Astrocyte (in vitro differentiated cells and primary cell): Measurements from ENCODE around the gene LACTB. TPM values are rescaled to one million over a fixed set of nuclear protein-coding genes. Genes with fewer than 3 reads are reported as not detected.

Source experiments
- DNase-seq: peaks from one replicate; pipeline ENCODE4 v3.0.0-alpha.2; 2010; ENCODE audit warnings: low read depth
- FAIRE-seq: peaks from 2 replicates; lab custom pipeline; 2011; peaks lifted over from hg19 to GRCh38; lab: Jason Lieb, UNC
- H2AFZ ChIP-seq: 2 replicates; pipeline ENCODE4 v1.6.0; 2012; ENCODE audit warnings: low read depth, low read length, inconsistent platforms
- H3K27ac ChIP-seq: 2 replicates; pipeline ENCODE4 v1.5.1; 2011; ENCODE audit warnings: low read depth, low read length, inconsistent platforms
- H3K27me3 ChIP-seq: 2 replicates; pipeline ENCODE4 v1.6.0; 2011; ENCODE audit warnings: low read length, inconsistent platforms; ENCODE audit not compliant: insufficient read depth
- H3K36me3 ChIP-seq: 2 replicates; pipeline ENCODE4 v1.5.1; 2011; ENCODE audit warnings: low read length, inconsistent platforms; ENCODE audit not compliant: insufficient read depth
- H3K4me1 ChIP-seq: 2 replicates; pipeline ENCODE4 v1.5.1; 2011; ENCODE audit warnings: low read length, inconsistent platforms; ENCODE audit not compliant: insufficient read depth
- H3K4me2 ChIP-seq: 2 replicates; pipeline ENCODE4 v1.6.0; 2012; ENCODE audit warnings: low read length, inconsistent platforms
- H3K4me3 ChIP-seq: 2 replicates; pipeline ENCODE4 v1.5.1; 2011; ENCODE audit warnings: low read depth, mild to moderate bottlenecking, low read length, inconsistent platforms; ENCODE audit not compliant: insufficient read depth
- H3K79me2 ChIP-seq: 2 replicates; pipeline ENCODE4 v1.6.0; 2012; ENCODE audit warnings: mild to moderate bottlenecking, low read length, inconsistent platforms; ENCODE audit not compliant: insufficient read depth
- H3K9ac ChIP-seq: 2 replicates; pipeline ENCODE4 v1.6.0; 2012; ENCODE audit warnings: mild to moderate bottlenecking, low read length, inconsistent platforms
- H3K9me3 ChIP-seq: 2 replicates; pipeline ENCODE4 v1.5.1; 2012; ENCODE audit warnings: low read depth, mild to moderate bottlenecking, low read length, inconsistent platforms; ENCODE audit not compliant: insufficient read depth
- H4K20me1 ChIP-seq: 2 replicates; pipeline ENCODE4 v1.6.0; 2012; ENCODE audit warnings: low read length, inconsistent platforms; ENCODE audit not compliant: insufficient read depth
- H3K27ac Mint-ChIP-seq: one replicate; pipeline ENCODE4 v1.8.0; 2021; ENCODE audit warnings: mild to moderate bottlenecking, mixed read lengths; ENCODE audit not compliant: unreplicated experiment
- H3K27me3 Mint-ChIP-seq: one replicate; pipeline ENCODE4 v1.8.0; 2021; ENCODE audit warnings: low read depth, mixed read lengths; ENCODE audit not compliant: unreplicated experiment
- H3K36me3 Mint-ChIP-seq: one replicate; pipeline ENCODE4 v1.8.0; 2021; ENCODE audit warnings: low read depth, mixed read lengths; ENCODE audit not compliant: unreplicated experiment
- H3K4me1 Mint-ChIP-seq: one replicate; pipeline ENCODE4 v1.8.0; 2021; ENCODE audit warnings: low read depth, mixed read lengths; ENCODE audit not compliant: unreplicated experiment
- H3K4me3 Mint-ChIP-seq: one replicate; pipeline ENCODE4 v1.8.0; 2021; ENCODE audit warnings: mild to moderate bottlenecking, moderate library complexity, mixed read lengths; ENCODE audit not compliant: unreplicated experiment
- H3K9me3 Mint-ChIP-seq: one replicate; pipeline ENCODE4 v1.8.0; 2021; ENCODE audit warnings: mild to moderate bottlenecking, mixed read lengths; ENCODE audit not compliant: unreplicated experiment
- EZH2 ChIP-seq: IDR thresholded peaks from 2 replicates; pipeline ENCODE4 v1.6.1; 2012; ENCODE audit warnings: mild to moderate bottlenecking, low read length, inconsistent platforms; ENCODE audit not compliant: insufficient read depth
- total RNA-seq: library from RNA; stranded (reverse); gene quantifications from 2 replicates; pipeline ENCODE4 v1.2.1, GENCODE V29; 2021
- TF ChIP-seq, protein P1 (sequence below): IDR thresholded peaks from 2 replicates; pipeline ENCODE4 v1.5.1; 2011; ENCODE audit warnings: low read depth, mild to moderate bottlenecking, inconsistent platforms, low read length, moderate library complexity; ENCODE audit not compliant: insufficient read depth

Gene LACTB
- total RNA-seq, 1 donor from 2014 or later, result 29.8 TPM

DNA sequence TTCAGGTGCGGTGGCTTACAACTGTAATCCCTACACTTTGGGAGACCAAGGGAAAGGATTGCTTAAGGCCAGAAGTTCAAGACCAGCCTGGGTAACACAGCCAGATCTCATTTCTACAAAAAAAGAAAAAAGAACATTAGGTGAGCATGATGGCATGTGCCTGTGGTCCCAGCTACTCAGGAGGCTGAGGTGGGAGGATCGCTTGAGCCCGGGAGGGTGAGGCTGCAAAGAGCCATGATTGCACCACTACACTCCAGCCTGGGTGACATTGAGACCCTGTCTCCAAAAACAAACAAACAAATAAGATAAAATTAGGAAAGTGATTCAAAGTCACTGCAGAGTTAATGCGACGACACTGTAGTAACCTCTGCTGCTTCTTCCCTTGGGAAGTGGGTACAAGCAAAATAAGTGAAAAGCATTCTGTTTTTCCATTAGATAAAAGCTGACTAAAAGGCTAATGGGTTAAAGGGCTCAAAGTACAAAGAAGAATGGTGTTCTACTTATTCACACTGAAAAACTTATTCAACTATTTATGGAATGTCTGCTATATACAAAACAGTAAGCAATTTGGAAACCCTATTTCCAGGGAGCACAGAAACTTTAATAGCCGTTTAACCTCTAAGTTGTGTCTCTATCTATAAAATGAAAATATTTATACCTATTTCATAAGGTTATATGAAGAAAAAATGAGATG lies 43.7 kb downstream of the LACTB start:
- no peaks in the 10 kb centered on the region for H3K79me2 ChIP-seq
- no peaks in the 10 kb centered on the region for H3K36me3 ChIP-seq
- no peak overlapping the region for H3K4me3 Mint-ChIP-seq
- no peaks in the 10 kb centered on the region for H3K9me3 ChIP-seq
- no peaks in the 10 kb centered on the region for H3K27me3 ChIP-seq
- no peak overlapping the region for H3K4me2 ChIP-seq
- peaks cover 4% of the 10 kb centered on the region for H3K9me3 Mint-ChIP-seq
- H3K36me3 Mint-ChIP-seq, result no peaks in the 10 kb centered on the region
- peak overlapping the region; percentile 18 for H3K27ac Mint-ChIP-seq
- peaks cover 1% of the 10 kb centered on the region for H3K4me1 Mint-ChIP-seq
- no peak overlapping the region for H2AFZ ChIP-seq
- H3K27me3 Mint-ChIP-seq, result no peaks in the 10 kb centered on the region
- DNase-seq (no peak), FAIRE-seq (no peak)
- no peaks in the 10 kb centered on the region for H3K4me1 ChIP-seq
- no peak overlapping the region for H3K4me3 ChIP-seq
- no peaks in the 10 kb centered on the region for H4K20me1 ChIP-seq
- no peak for TF ChIP-seq EZH2
- TF ChIP-seq, protein P1, sequence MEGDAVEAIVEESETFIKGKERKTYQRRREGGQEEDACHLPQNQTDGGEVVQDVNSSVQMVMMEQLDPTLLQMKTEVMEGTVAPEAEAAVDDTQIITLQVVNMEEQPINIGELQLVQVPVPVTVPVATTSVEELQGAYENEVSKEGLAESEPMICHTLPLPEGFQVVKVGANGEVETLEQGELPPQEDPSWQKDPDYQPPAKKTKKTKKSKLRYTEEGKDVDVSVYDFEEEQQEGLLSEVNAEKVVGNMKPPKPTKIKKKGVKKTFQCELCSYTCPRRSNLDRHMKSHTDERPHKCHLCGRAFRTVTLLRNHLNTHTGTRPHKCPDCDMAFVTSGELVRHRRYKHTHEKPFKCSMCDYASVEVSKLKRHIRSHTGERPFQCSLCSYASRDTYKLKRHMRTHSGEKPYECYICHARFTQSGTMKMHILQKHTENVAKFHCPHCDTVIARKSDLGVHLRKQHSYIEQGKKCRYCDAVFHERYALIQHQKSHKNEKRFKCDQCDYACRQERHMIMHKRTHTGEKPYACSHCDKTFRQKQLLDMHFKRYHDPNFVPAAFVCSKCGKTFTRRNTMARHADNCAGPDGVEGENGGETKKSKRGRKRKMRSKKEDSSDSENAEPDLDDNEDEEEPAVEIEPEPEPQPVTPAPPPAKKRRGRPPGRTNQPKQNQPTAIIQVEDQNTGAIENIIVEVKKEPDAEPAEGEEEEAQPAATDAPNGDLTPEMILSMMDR, result no peak
- H3K27ac ChIP-seq, result no peak overlapping the region
- H3K9ac ChIP-seq, result no peak overlapping the region

DNA sequence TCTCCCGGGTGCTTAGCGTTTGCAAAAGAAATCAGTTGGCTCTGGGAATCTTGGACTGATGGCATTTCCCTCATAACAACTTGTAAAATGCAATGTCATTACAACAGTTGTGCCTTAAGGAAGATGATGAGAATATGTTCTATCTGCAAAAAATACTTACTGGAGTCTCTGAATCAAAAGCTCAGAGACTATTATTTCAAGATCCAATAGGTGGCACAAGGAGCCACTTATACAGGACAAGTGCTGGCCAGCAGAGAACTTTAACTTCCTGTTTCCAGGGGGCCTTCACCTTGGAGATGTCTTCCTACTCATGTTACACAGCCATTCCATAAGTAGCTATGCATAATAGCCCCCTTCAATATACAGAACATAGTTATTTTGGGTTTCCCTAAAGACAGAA lies 44.6 kb downstream of the LACTB start:
- Histone ChIP-seq H3K27me3 (no peaks in the 10 kb centered on the region), H3K9me3 (no peaks in the 10 kb centered on the region), H3K4me1 (no peaks in the 10 kb centered on the region), H3K79me2 (no peaks in the 10 kb centered on the region), H3K36me3 (no peaks in the 10 kb centered on the region), H3K27ac (no peak overlapping the region), H3K9ac (no peak overlapping the region), H3K4me3 (no peak overlapping the region), H2AFZ (no peak overlapping the region), H4K20me1 (no peaks in the 10 kb centered on the region), H3K4me2 (no peak overlapping the region)
- Mint-ChIP-seq H3K36me3 (peaks cover 2% of the 10 kb centered on the region), H3K4me3 (no peak overlapping the region), H3K27ac (no peak overlapping the region), H3K9me3 (peaks cover 4% of the 10 kb centered on the region), H3K4me1 (peaks cover 1% of the 10 kb centered on the region), H3K27me3 (no peaks in the 10 kb centered on the region)
- TF ChIP-seq, protein P1, result no peak
- no peak for TF ChIP-seq EZH2
- FAIRE-seq, result no peak
- DNase-seq, result no peak

DNA sequence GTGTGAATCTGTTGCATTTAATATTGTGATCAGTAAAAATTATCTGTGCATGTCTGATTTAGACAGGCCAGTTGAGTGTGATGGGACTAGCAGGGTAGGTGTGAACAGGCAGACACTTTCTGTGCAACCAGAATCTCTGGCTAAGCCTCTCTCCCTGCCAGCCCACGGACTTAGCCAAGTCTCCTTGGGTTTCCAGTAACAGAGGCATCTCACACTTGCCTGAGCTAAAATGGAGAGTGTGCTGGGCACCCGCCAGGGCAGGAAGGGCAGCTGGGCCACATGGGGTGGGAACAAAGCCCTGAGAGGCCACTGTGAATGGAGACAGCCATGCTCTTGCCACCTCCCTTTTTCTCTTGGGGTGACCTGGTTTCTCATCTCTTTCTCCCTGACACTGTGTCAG lies 48.1 kb downstream of the LACTB start:
- TF ChIP-seq EZH2, result no peak
- TF ChIP-seq, protein P1, result no peak
- H3K4me3 ChIP-seq, result no peak overlapping the region
- peaks cover 1% of the 10 kb centered on the region for H3K4me1 Mint-ChIP-seq
- H3K27ac ChIP-seq, result no peak overlapping the region
- no peaks in the 10 kb centered on the region for H3K4me1 ChIP-seq
- no peak overlapping the region for H3K4me3 Mint-ChIP-seq
- FAIRE-seq (no peak), DNase-seq (no peak)
- H3K36me3 ChIP-seq, result no peaks in the 10 kb centered on the region
- no peaks in the 10 kb centered on the region for H3K27me3 ChIP-seq
- H3K4me2 ChIP-seq, result no peak overlapping the region
- H3K9me3 Mint-ChIP-seq, result peaks cover 4% of the 10 kb centered on the region
- H3K27ac Mint-ChIP-seq, result no peak overlapping the region
- H3K9ac ChIP-seq, result no peak overlapping the region
- H2AFZ ChIP-seq, result no peak overlapping the region
- no peaks in the 10 kb centered on the region for H3K27me3 Mint-ChIP-seq
- H3K9me3 ChIP-seq, result no peaks in the 10 kb centered on the region
- no peaks in the 10 kb centered on the region for H3K79me2 ChIP-seq
- H4K20me1 ChIP-seq, result no peaks in the 10 kb centered on the region
- H3K36me3 Mint-ChIP-seq, result peaks cover 2% of the 10 kb centered on the region
